GM18858 (cell line): ENCODE data around the gene UBR7.
"Not testable (repeated sequence)": the region's sequence is repeated elsewhere in the genome, so short reads cannot be mapped to it uniquely, and the experiment has no call there.

ENCODE experiments used
- ATAC-seq: cut with Tn5 transposase; IDR thresholded peaks from one replicate; pipeline ENCODE4 v1.9.1; 2021; ENCODE audit not compliant: unreplicated experiment

The UBR7 gene, protein sequence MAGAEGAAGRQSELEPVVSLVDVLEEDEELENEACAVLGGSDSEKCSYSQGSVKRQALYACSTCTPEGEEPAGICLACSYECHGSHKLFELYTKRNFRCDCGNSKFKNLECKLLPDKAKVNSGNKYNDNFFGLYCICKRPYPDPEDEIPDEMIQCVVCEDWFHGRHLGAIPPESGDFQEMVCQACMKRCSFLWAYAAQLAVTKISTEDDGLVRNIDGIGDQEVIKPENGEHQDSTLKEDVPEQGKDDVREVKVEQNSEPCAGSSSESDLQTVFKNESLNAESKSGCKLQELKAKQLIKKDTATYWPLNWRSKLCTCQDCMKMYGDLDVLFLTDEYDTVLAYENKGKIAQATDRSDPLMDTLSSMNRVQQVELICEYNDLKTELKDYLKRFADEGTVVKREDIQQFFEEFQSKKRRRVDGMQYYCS

GRCh38 chr14:93206793-93207467 is at the start of gene UBR7, which contains the start of gene GON7:
UBR7 (plus strand) TSS chr14:93207256; CDS start chr14:93207292, 36 bp downstream.
GON7 (minus strand) TSS chr14:93207065; CDS start chr14:93207037, 28 bp downstream.
- peak; percentile 75 for ATAC-seq

GRCh38 chr14:93158349-93158748 is 48.7 kb upstream of the UBR7 start:
- ATAC-seq = not testable (repeated sequence)

DNA sequence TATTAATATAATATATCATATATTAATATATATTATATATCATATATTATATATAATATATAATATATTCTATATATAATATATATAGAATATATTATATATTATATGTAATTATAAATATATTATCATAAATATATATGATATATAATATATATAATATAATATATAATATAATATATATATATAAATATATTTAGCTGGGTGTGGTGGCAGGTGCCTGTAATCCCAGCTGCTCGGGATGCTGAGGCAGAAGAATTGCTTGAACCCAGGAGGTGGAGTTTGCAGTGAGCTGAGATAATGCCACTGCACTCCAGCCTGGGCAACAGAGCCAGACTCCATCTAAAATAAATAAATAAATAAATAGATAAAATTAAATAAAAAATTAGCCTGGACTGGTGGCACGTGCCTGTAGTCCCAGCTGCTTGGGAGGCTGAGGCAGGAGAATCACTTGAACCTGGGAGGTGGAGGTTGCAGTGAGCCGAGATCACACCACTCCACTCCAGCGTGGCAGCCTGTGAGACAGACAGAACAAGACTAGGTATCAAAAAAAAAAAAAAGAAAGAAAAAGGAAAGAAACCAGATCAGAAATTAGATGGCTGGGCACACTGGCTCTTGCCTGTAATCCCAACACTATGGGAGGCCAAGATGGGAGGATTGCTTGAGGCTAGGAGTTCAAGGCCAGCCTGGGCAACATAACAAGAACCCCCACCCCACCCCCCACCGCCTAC is 47.3 kb upstream of the UBR7 start:
- ATAC-seq = not testable (repeated sequence)

DNA sequence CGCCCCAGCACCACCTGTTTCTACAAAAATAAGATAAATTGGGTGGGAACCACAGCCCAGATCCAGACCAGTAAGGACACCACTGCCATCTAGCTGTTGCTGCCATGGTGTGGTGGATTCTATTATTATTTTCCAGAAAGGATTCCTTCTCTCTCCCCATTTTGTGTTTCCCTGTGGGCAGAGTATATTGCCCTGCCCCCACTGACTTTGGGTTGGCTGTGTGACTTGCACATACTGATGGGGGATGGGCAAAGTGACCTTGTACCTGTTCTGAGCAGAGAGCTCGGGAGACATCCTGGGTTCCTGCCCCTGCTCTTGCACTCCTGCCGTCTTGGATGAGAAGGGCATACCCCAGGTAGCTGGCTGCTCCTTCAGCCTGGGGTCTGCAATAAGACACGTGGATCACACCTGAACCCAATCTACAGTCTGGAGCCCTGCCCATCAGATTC is 46.7 kb upstream of the UBR7 start:
- ATAC-seq = no peak

- ATAC-seq = no peak
Observed at GRCh38 chr14:93161411-93161940, 45.6 kb upstream of the UBR7 start.

- no peak for ATAC-seq
Observed at GRCh38 chr14:93163564-93163963, 43.5 kb upstream of the UBR7 start.

DNA sequence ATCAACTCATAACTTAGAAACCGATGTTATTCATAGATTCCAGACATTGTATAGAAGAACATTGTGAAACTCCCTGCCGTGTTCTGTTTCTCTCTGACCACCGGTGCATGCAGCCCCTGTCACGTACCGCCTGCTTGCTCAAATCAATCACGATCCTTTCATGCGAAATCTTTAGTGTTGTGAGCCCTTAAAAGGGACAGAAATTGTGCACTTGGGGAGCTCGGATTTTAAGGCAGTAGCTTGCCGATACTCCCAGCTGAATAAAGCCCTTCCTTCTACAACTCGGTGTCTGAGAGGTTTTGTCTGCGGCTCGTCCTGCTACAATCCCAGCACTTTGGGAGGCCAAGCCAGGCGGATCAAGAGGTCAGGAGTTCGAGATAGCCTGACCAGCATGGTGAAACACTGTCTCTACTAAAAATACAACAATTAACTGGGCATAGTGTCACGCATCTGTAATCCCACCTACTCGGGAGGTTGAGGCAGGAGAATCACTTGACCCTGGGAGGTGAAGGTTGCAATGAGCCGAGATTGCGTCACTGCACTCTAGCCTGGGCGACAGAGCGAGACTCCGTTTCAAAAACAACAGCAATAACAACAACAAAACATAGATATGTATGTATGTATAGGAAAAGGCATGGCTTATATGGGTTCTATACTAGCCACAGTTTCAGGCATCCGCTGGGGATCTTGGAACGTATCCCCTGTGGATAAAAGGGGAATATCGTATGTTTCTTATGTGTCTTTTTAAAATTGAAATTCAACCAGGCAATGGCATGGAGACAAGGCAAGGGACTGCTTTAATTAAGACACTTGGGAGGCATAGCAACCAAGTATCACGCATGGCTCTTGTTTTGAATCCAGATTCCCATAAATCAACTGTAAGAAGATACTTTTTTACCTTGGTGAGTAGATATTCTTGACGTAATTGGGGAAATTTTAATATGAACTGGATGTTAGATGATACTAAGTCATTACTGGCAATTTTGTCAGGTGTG is 41.5 kb upstream of the UBR7 start:
- not testable (repeated sequence) for ATAC-seq

DNA sequence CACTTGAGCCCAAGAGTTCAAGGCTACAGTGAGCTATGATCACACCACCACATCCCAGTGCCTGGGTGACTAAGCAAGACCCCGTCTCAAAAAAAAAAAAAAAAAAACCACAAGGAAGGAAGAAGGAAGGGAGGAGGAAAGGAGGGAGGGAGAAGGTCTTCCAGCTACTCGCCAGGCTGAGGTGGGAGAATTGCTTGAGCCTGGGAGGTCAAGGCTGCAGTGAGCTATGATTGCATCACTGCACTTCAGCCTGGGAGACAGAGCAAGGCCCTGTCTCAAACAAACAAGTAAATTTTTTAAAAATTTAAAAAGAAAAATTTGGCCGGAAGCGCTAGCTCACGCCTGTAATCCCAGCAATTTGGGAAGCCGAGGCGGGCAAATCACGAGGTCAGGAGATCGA is 38.4 kb upstream of the UBR7 start:
- ATAC-seq = not testable (repeated sequence)

DNA sequence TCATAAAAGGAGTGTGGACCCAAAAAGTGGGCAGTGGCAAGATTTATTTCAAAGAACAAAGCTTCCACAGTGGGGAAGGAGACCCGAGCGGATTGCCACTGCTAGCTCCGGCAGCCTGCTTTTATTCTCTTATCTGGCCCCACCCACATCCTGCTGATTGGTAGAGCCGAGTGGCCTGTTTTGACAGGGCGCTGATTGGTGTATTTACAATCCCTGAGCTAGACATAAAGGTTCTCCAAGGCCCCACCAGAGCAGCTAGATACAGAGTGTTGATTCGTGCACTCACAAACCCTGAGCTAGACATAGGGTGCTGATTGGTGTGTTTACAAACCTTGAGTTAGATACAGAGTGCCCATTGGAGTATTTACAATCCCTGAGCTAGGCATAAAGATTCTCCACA is 37.4 kb upstream of the UBR7 start:
- ATAC-seq = not testable (repeated sequence)

DNA sequence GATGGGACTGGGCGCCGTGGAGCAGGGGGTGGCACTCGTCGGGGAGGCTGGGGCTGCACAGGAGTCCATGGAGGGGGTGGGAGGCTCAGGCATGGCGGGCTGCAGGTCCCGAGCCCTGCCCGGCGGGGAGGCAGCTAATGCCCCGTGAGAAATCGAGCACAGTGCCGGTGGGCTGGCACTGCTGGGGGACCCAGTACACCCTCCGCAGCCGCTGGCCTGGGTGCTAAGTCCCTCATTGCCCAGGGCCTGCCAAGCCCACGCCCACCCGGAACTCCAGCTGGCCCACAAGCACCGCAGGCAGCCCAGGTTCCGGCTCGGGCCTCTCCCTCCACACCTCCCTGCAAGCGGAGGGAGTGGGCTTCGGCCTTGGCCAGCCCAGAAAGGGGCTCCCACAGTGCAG is 36.9 kb upstream of the UBR7 start:
- ATAC-seq = not testable (repeated sequence)

DNA sequence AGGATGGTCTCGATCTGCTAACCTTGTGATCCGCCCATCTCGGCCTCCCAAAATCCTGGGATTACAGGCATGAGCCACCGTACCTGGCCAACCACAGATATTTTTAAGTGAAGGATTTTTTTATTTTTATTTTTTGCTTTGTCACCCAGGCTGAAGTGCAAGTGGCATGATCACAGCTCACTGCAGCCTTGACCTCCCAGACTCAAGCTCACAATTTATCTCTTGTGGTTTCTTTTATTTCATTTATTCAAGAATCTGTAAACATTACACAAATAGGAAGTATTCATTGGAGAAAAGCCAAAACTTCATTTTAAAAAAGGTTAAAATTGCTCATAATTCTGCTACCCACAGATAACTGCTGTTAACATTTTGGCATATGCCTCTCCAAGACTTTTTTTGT is 35.7 kb upstream of the UBR7 start:
- no peak for ATAC-seq

- no peak for ATAC-seq
Observed at GRCh38 chr14:93173943-93174395, 33.1 kb upstream of the UBR7 start.

DNA sequence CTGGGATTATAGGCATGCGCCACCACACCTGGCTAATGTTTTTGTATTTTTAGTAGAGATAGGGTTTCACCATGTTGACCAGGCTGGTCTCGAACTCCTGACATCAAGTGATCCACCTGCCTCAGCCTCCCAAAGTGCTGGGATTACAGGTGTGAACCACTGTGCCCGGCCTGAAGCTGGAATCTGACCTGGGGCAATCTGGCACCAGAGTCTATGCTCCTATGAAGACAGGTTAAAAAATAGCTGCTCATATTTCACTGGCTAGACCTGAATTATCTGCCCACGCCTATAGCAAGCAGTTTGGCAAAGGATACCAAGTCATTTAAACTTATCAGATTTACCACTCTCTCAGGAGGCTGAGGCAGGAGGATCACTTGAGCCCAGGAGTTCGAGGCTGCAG is 32.3 kb upstream of the UBR7 start:
- not testable (repeated sequence) for ATAC-seq

DNA sequence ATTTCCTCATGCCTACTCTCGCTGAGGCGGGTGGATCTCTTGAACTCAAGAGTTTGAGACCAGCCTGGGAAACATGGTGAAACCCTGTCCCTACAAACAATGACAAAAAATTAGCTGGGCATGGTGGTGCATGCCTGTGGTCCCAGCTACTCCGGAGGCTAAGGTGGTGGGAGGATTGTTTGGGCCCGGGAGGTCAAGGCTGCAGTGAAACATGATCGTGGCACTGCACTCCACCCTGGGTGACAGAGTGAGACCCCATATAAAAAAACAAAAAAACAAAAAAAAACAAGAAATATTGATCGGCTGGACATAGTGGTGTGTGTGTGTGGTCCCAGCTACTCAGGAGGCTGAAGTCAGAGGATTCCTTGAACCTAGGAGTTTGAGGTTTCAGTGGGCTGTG is 31.6 kb upstream of the UBR7 start:
- ATAC-seq = no peak

- no peak for ATAC-seq
Observed at GRCh38 chr14:93183596-93184317, 23.3 kb upstream of the UBR7 start.

- ATAC-seq = peak; percentile 72
Observed at GRCh38 chr14:93184391-93185348, 22.4 kb upstream of the UBR7 start, which contains the start of the genes LYSET and MOAP1. LYSET (plus strand) TSS chr14:93185317; CDS start chr14:93185406, 89 bp downstream. MOAP1 (minus strand) TSS chr14:93184897; CDS start chr14:93184242, 655 bp downstream.

- no peak for ATAC-seq
Observed at GRCh38 chr14:93185349-93185720, 21.7 kb upstream of the UBR7 start.

- no peak for ATAC-seq
Observed at GRCh38 chr14:93186466-93186865, 20.6 kb upstream of the UBR7 start.
